HG03565 (cell line): Measurements from ENCODE around the gene RABIF.
A peak's percentile ranks its signal among the peaks of the same experiment; 100 is the strongest.

Source experiments
- ATAC-seq: cut with Tn5 transposase; IDR thresholded peaks from one replicate; pipeline ENCODE4 v1.9.1; 2021; ENCODE audit warnings: mild to moderate bottlenecking, moderate library complexity; ENCODE audit not compliant: unreplicated experiment

Gene RABIF

DNA sequence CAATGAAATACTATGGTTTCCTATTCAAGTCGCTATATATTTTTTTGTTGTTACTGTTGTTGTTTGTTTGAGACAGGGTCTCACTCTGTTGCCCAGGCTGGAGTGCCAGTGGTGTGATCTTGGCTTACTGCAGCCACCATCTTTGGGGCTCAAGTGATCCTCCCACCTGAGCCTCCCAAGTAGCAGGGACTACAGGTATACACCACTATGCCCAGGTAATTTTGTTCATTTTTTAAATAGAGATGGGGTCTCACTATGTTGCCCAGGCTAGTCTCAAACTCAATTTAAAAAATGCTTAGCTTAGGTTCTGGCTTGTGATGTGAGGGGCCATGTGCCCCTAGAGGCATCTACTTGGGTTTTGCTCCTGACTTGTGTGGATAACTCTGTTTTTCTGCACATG, 9.8 kb downstream of the RABIF start:
- ATAC-seq = no peak

- no peak for ATAC-seq
Observed at GRCh38 chr1:202873026-202873425, 15.9 kb downstream of the RABIF start.

DNA sequence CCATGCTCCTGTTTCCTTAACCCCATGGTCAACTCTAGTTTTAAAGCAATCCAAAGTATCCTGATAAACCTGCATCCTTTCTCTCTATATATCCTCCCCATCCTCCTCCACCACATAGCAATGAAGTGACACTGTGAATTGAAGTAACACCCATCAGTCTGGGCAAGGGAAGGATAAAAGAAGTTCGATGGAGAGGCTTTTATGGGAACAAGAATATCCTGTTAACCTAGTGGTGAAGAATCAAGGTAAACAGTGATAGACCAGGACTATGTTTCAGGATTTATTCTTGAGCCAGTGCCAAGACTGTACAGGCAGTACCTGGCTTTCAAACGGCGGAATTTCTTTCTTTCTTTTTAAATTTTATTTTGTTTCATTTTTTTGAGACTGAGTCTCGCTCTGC, 17.6 kb downstream of the RABIF start:
- no peak for ATAC-seq

- no peak for ATAC-seq
Observed at GRCh38 chr1:202862679-202863560, 26.0 kb downstream of the RABIF start.

- peak; percentile 51 for ATAC-seq
Observed at GRCh38 chr1:202861420-202862132, 27.4 kb downstream of the RABIF start.

- peak; percentile 21 for ATAC-seq
Observed at GRCh38 chr1:202860744-202861419, 28.1 kb downstream of the RABIF start.

DNA sequence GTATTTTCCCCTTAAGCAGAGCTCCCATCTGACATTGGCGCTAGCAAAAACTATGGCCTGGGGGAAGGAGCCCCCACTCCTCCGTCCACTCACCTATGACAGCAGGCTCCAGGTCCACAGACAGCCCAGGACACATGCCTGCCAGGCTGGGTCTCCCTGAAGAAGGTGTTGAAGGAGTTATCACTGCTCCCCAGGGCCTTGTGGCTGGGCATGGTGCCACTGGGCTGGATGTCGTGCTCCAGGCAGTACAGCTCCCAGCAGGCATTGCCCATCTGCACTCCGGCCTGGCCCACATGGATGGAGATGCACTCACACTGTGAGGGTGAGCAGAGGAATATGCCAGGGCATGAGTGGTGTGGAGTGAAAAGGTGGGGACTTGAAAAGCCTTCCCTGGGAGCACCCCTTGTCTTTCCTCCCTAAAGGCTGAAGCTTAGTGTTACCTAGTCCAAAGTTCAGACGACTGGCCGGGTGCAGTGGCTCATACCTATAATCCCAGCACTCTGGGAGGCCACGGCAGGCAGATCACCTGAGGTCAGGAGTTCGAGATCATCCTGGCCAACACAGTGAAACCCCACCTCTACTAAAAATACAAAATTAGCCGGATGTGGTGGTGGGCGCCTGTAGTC, 30.0 kb downstream of the RABIF start:
- no peak for ATAC-seq

DNA sequence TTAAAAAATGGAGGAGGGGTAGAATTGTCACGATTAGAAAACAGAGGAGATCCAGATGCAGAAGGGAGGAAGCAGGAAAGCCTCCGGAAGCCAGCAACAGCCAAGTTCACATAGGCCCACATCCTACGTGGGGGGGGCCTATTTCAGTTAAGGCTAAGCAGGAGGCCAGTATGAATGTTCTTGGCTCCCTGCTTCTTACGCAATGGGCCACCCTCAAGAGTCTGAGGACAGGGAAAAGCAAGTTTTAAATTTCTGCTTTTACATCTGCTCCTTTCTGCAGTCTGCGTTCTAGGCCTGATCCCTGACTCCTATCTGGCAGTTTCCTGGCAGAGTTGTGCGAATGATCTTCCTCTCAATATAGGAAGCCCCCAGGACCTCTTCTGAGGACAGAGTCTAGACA, 30.6 kb downstream of the RABIF start:
- no peak for ATAC-seq

GRCh38 chr1:202857136-202857610, 31.8 kb downstream of the RABIF start:
- no peak for ATAC-seq

GRCh38 chr1:202856014-202856413, 32.9 kb downstream of the RABIF start:
- no peak for ATAC-seq

DNA sequence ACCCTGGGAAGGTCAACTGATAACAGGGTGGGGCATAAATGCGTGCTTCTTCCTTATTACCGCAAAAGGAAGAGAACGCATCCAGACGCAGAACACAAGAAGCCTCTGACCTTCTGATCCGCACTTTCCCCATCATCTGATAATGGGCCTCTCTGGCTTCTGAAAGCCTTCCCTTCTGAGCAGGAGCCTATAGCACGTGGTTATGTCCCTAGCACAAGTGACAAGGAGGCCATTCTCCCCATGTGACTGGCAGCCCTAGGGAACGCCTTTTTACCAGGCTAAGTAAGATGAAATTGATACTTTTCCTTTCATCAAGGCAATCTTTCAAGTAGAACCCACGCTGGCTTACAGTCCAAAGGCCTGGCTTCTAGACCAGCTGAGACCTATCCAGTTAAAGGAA, 34.2 kb downstream of the RABIF start:
- no peak for ATAC-seq

DNA sequence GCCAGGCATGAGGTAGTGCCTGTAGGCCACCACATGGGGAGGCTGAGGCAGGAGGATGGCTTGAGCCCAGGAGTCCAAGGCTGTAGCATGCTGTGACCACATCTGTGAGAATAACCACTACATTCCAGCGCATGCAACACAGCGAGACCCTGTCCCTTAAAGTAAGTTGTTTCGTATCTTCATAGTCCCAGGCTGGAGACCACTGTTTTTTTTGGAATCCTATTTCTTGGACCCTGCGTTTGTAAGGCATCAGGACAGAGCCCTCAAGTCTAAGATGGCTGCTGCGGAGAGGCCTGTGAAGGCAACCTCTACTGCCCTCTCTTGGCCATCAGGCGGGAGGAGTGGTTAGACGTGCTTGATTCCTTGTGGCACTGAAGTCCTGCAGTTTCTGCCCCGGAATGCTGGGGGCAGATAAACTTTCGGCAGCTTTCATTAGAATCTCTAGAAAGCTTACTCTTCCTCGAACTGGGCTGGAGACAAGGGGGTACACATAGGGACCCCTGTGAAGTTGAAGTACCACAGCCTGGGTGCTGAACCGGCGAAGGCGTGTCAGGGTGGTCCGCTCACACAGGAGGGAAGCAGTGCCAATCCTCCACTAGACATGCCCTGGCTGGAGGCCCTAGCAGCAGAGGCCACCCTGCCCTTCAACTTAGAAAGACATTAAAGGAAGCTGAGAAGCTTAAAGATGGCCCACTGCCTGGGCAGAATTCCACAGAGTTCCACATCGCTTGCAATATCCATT, 36.6 kb downstream of the RABIF start:
- no peak for ATAC-seq

GRCh38 chr1:202850593-202851362, 38.2 kb downstream of the RABIF start:
- ATAC-seq = no peak

DNA sequence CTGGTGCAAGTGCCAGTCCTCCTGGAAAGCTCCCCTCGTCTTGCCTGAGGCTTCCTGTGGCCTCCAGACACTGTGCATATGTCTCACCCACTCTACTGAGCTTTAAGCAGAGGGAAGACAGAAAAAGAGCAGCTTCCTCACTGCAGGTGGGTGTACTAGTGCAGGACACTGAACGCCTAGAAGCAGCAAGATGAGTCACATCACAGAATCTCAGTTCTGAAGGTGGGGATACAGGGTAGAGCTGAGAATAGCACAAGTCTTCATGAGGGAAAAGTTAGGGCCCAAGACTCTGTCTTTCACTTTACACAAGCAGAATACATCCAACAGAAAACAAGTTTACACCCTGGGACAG, 40.8 kb downstream of the RABIF start:
- ATAC-seq = peak; percentile 60

- no peak for ATAC-seq
Observed at GRCh38 chr1:202844935-202845334, 44.0 kb downstream of the RABIF start.

GRCh38 chr1:202844259-202844658, 44.7 kb downstream of the RABIF start:
- no peak for ATAC-seq

- no peak for ATAC-seq
Observed at GRCh38 chr1:202843081-202843480, 45.9 kb downstream of the RABIF start.

- ATAC-seq = no peak
Observed at GRCh38 chr1:202837746-202838262, 51.1 kb downstream of the RABIF start.

- ATAC-seq = no peak
Observed at GRCh38 chr1:202836623-202837403, 52.1 kb downstream of the RABIF start.
